Left renal cortex interstitium (tissue), 4 donors: ENCODE results near the gene COX7A2. TPM values are rescaled to one million over a fixed set of nuclear protein-coding genes. Genes with fewer than 3 reads are reported as not detected.

Source experiments
- DNase-seq, 4 donors: peaks; one replicate each; pipeline ENCODE4 v3.0.0-alpha.2; 2013; ENCODE audit warnings: low read depth in 4 of 4, low spot score in 2 of 4, missing footprints in 1 of 4
- polyA plus RNA-seq, 4 donors: library from polyadenylated mRNA; unstranded; fragments of 120-200 nt; gene quantifications; one replicate each; pipeline ENCODE4 v1.2.1, GENCODE V29; 2013; ENCODE audit not compliant: insufficient read length in 4 of 4

COX7A2 gene
- 100 to 1,000 TPM; 251 to 342 (median 277) TPM for polyA plus RNA-seq

GRCh38 chr6:75243333-75244062 lies at the start of gene COX7A2:
Gene COX7A2 (minus strand): TSS chr6:75243801. CDS start chr6:75243734, 67 bp downstream.
- peak; percentile 89 to 93 (median 92) for DNase-seq

GRCh38 chr6:75292555-75292954 lies 49.0 kb upstream of the COX7A2 start:
- DNase-seq, result no peak

GRCh38 chr6:75291744-75292143 lies 48.1 kb upstream of the COX7A2 start:
- no peak for DNase-seq

GRCh38 chr6:75291331-75291730 lies 47.7 kb upstream of the COX7A2 start:
- no peak for DNase-seq

- DNase-seq, result no peak
Measured at GRCh38 chr6:75290136-75290945, 46.7 kb upstream of the COX7A2 start.

GRCh38 chr6:75288023-75288422 lies 44.4 kb upstream of the COX7A2 start:
- no peak for DNase-seq

GRCh38 chr6:75287424-75287823 lies 43.8 kb upstream of the COX7A2 start:
- no peak for DNase-seq

GRCh38 chr6:75286955-75287354 lies 43.4 kb upstream of the COX7A2 start:
- DNase-seq, result no peak

GRCh38 chr6:75285283-75285639 lies 41.7 kb upstream of the COX7A2 start:
- DNase-seq, result no peak

- peak; percentile 88 to 97 (median 95) for DNase-seq
Measured at GRCh38 chr6:75284632-75285282, 41.2 kb upstream of the COX7A2 start, which contains the start of gene TMEM30A. Gene TMEM30A (minus strand): TSS chr6:75284792. CDS start chr6:75284638, 154 bp downstream.

GRCh38 chr6:75283907-75284631 lies 40.5 kb upstream of the COX7A2 start:
- DNase-seq, result peak in 3 of 4 donors; percentile 45 to 49 (median 47)

- no peak for DNase-seq
Measured at GRCh38 chr6:75282706-75283105, 39.1 kb upstream of the COX7A2 start.

GRCh38 chr6:75281653-75282052 lies 38.1 kb upstream of the COX7A2 start:
- DNase-seq, result no peak

GRCh38 chr6:75280131-75280855 lies 36.7 kb upstream of the COX7A2 start:
- no peak for DNase-seq

GRCh38 chr6:75279418-75279817 lies 35.8 kb upstream of the COX7A2 start:
- no peak for DNase-seq

GRCh38 chr6:75278474-75279077 lies 35.0 kb upstream of the COX7A2 start:
- DNase-seq, result no peak

- no peak for DNase-seq
Measured at GRCh38 chr6:75275067-75275466, 31.5 kb upstream of the COX7A2 start.

GRCh38 chr6:75273009-75273408 lies 29.4 kb upstream of the COX7A2 start:
- no peak for DNase-seq

GRCh38 chr6:75272145-75272840 lies 28.7 kb upstream of the COX7A2 start:
- DNase-seq, result no peak
